Parathyroid adenoma (tissue), 2 donors: ENCODE data around the gene ZNF3.

Experiments used
- H2AFZ ChIP-seq: fragments of 300-600 bp; sonication (generic); one replicate; pipeline ENCODE4 v1.7.0; 2017; ENCODE audit warnings: antibody characterized with exemption, mild to moderate bottlenecking
- H3K27ac ChIP-seq: fragments of 300-600 bp; sonication (generic); one replicate; pipeline ENCODE4 v1.7.0; 2017
- H3K27me3 ChIP-seq: fragments of 300-600 bp; sonication (generic); one replicate; pipeline ENCODE4 v1.7.0; 2017; ENCODE audit warnings: low read length; ENCODE audit not compliant: control insufficient read depth, insufficient read depth
- H3K36me3 ChIP-seq: fragments of 300-600 bp; sonication (generic); one replicate; pipeline ENCODE4 v1.7.0; 2017; ENCODE audit warnings: low read length; ENCODE audit not compliant: control insufficient read depth, insufficient read depth
- H3K4me1 ChIP-seq: fragments of 300-600 bp; sonication (generic); one replicate; pipeline ENCODE4 v1.7.0; 2017; ENCODE audit warnings: control low read depth
- H3K4me2 ChIP-seq: fragments of 300-600 bp; sonication (generic); one replicate; pipeline ENCODE4 v1.7.0; 2017; ENCODE audit warnings: low read length
- H3K4me3 ChIP-seq: fragments of 300-600 bp; sonication (generic); one replicate; pipeline ENCODE4 v1.7.0; 2017; ENCODE audit warnings: low read depth, low read length
- H3K79me2 ChIP-seq: fragments of 300-600 bp; sonication (generic); one replicate; pipeline ENCODE4 v1.7.0; 2017; ENCODE audit warnings: control low read depth
- H3K9ac ChIP-seq: fragments of 300-600 bp; sonication (generic); one replicate; pipeline ENCODE4 v1.7.0; 2017; ENCODE audit warnings: mild to moderate bottlenecking
- H3K9me3 ChIP-seq: fragments of 300-600 bp; sonication (generic); one replicate; pipeline ENCODE4 v1.7.0; 2017; ENCODE audit warnings: low read length; ENCODE audit not compliant: control insufficient read depth
- CTCF ChIP-seq: fragments of 300-600 bp; sonication (generic); IDR thresholded peaks from one replicate; pipeline ENCODE4 v1.7.0; 2017; ENCODE audit warnings: antibody characterized with exemption, mild to moderate bottlenecking
- donor health status: primary hyperparathyroidism.

The ZNF3 gene

GRCh38 chr7:100107890-100108289, 26.4 kb upstream of the ZNF3 start:
- Histone ChIP-seq H3K4me3 (no peak overlapping the region), H3K36me3 (no peaks in the 10 kb centered on the region), H3K4me2 (no peak overlapping the region), H3K4me1 (no peaks in the 10 kb centered on the region), H3K9ac (no peak overlapping the region), H3K27ac (no peak overlapping the region), H2AFZ (no peak overlapping the region), H3K79me2 (no peaks in the 10 kb centered on the region), H3K27me3 (no peaks in the 10 kb centered on the region), H3K9me3 (no peaks in the 10 kb centered on the region)
- TF ChIP-seq CTCF, result no peak

- Histone ChIP-seq H3K4me2 (no peak overlapping the region), H3K27ac (no peak overlapping the region), H3K79me2 (no peaks in the 10 kb centered on the region), H3K9me3 (no peaks in the 10 kb centered on the region), H3K4me1 (no peaks in the 10 kb centered on the region), H3K9ac (no peak overlapping the region), H3K27me3 (no peaks in the 10 kb centered on the region), H3K4me3 (no peak overlapping the region), H3K36me3 (no peaks in the 10 kb centered on the region), H2AFZ (no peak overlapping the region)
- no peak for TF ChIP-seq CTCF
These were observed 25.7 kb upstream of the ZNF3 start for GRCh38 chr7:100107125-100107737.

GRCh38 chr7:100106633-100107032, 25.1 kb upstream of the ZNF3 start:
- Histone ChIP-seq H3K4me3 (no peak overlapping the region), H2AFZ (no peak overlapping the region), H3K79me2 (no peaks in the 10 kb centered on the region), H3K4me2 (no peak overlapping the region), H3K27ac (no peak overlapping the region), H3K27me3 (no peaks in the 10 kb centered on the region), H3K36me3 (no peaks in the 10 kb centered on the region), H3K4me1 (no peaks in the 10 kb centered on the region), H3K9me3 (no peaks in the 10 kb centered on the region), H3K9ac (no peak overlapping the region)
- no peak for TF ChIP-seq CTCF

DNA sequence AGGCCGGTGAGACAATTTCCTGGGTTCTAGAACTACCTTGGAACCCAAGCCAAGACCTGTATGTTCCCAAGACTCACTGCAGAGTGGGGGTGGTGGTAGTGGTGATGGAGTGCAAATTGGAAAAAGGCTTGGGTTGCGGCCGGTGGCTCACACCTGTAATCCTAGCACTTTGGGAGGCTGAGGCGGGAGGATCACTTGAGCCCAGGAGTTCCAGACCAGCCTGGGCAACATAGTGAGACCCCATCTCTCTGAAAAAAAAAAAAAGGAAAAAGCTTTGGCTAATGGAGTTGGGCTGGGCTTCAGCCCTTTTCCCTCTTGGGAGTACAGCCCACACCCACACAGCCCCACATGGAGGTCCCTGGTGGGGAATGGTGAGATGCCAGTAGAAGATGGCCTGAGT, 24.0 kb upstream of the ZNF3 start:
- no peaks in the 10 kb centered on the region for H3K36me3 ChIP-seq
- H3K4me2 ChIP-seq, result no peak overlapping the region
- no peak for TF ChIP-seq CTCF
- H2AFZ ChIP-seq, result no peak overlapping the region
- H3K9ac ChIP-seq, result no peak overlapping the region
- H3K4me1 ChIP-seq, result no peaks in the 10 kb centered on the region
- no peaks in the 10 kb centered on the region for H3K9me3 ChIP-seq
- no peak overlapping the region for H3K4me3 ChIP-seq
- no peaks in the 10 kb centered on the region for H3K79me2 ChIP-seq
- H3K27me3 ChIP-seq, result no peaks in the 10 kb centered on the region
- no peak overlapping the region for H3K27ac ChIP-seq
